GM19023 (cell line): ENCODE measurements around the gene TARBP2.

ENCODE experiments used
- ATAC-seq: cut with Tn5 transposase; IDR thresholded peaks from one replicate; pipeline ENCODE4 v1.9.1; 2021; ENCODE audit warnings: mild to moderate bottlenecking, moderate library complexity; ENCODE audit not compliant: unreplicated experiment

The TARBP2 gene

DNA sequence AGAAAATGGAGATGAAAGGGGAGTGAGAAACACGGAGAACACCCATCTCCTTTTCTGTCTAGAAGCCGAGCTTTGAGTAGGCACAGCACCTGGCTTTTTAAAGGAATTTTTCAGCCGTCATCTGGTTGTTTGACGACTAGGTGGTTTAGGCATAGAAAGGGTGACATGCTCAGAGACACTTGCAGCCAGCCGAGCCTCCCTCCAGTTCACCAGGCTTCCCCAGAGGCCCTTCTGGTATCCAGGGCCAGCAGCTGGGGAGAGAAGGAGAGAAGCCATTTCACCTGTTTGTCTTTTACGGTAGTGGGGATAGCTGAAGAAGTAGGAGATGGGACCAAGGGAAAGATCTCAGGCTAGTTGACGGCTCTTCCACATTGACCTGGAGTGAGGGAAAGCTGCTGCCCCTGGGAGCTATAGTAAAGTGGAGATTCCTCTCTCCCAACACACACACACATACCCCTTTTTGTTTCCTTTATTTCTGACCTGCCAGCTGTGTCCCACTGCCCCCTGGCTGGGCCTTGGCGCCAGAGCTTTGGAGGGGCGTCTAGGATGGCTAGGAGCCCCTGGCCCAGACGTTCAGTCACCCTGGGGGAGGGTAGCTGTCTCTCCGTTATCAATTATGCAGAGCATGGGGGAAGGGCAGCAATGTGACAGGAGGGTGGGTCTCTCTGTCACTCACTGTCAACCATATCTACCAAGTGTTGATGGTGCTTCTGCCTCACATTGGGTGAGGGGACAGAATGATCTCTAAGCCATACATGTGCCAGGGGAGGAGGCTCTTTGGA lies 7.3 kb upstream of the TARBP2 start:
- ATAC-seq: no peak

GRCh38 chr12:53495903-53496751 lies 5.0 kb upstream of the TARBP2 start:
- ATAC-seq: no peak

- ATAC-seq: no peak
Measured at GRCh38 chr12:53496752-53497032, 4.4 kb upstream of the TARBP2 start.

DNA sequence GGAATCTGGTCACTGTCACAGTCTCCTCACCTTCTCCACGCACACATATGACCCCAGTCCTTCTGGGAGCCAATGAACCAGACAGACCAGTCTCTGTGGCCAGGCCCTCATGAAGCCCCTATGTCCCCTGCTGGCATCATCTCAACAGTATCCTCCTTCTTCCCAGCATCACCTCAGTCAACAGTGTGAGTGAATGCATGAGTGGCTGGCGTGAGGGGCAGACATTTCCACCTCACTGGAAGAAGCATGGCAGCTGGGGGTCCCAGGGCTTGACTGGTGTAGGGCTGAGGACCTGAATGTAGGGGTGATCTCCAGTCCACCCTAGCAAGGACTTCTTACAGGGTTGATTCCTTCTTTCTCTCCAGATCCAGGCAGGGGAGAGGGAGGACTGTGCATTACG lies 3.6 kb upstream of the TARBP2 start:
- no peak for ATAC-seq

DNA sequence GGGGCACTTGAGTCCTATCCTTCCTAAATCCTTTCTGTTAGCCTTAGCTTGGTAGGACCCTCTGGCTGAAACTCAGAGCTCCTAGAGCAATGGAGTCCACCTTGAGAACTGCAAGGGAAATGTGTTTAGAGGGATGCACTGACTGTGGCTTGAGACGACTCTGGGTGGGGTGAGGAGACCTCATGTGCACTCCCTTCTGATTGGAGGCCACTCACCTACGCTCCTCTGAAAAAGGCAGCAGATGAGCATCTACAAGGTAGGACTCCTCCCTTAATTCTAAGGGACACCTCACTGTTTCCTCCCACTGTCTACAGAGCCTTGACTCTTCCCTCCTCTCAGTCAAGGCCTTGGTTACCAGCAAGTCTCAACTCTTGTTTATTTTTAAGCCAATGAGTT lies 2.9 kb upstream of the TARBP2 start:
- no peak for ATAC-seq

- no peak for ATAC-seq
Measured at GRCh38 chr12:53499266-53500141, 1.6 kb upstream of the TARBP2 start, which contains the start of gene MAP3K12. Gene MAP3K12 (minus strand): TSS chr12:53499458. CDS start chr12:53487391, 12,067 bp downstream.

DNA sequence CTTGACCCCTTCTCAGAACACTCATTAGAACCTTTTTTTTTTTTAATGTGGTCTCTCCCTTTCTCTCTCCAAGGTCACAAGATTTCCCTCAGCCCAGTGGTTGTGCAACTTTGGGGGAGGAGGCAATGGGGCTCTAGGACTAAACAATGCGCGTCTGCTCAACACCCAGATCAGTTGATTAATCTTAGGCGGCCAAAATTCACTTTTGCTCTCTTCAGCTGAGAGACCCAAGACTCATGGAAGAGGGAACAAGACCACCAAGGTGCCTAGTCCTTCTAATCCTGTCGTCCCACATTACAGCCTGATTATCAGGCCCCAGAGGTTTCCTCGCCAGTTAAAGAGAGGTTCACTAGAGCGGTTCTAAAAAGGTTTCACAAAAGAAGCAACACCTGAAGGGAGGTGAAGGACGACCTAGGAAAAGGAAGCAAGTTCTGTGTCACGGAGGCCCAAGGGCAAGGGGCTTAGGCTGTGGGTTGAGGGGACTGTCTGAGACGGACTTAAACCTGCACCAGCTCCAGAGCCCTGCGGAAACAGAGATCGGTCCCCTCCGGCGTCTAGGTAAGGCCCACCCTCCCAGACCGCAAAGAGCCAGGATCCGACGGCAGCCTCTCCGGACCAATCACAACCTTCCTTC lies 824 bp upstream of the TARBP2 start:
- ATAC-seq: no peak

GRCh38 chr12:53501615-53502181 lies 615 bp downstream of the TARBP2 start:
- no peak for ATAC-seq

- ATAC-seq: no peak
Measured at GRCh38 chr12:53502331-53502730, 1.2 kb downstream of the TARBP2 start.

- ATAC-seq: no peak
Measured at GRCh38 chr12:53502983-53503728, 2.1 kb downstream of the TARBP2 start.

DNA sequence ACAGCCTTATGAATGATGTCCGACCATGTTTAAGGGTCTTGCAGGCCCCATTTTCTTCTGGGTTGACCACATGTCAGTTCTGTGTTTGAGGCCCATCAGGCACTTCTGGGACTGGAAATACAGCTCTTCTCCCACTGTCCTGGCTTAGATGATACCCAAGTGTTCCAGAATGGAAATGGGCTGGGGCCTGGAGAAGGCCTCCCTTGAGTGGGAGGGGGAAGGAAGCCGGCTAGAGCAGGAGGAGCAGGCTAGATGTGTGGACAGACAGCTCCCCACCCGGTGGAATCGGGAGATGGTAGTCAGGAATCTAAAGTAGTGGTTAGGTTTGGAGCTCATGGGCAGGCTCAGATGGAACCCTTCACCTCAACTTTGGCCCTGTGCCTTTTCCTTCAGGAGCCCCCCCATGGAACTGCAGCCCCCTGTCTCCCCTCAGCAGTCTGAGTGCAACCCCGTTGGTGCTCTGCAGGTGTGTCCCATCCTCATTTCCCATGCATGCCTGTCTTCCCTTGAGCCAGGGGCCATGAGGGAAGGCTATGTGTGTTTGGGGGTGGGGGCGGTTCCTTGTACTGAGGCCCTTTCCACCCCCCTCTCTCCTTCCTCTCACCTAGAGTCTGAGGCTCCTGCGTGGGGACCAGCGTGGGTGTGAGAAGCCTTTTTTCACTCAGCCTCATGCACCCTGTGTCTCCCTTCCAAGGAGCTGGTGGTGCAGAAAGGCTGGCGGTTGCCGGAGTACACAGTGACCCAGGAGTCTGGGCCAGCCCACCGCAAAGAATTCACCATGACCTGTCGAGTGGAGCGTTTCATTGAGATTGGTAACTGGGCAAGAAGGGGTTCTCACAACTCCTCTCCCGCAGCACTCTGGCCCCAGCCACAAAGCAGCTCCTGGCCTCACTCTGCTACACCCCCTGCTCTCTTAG lies 3.2 kb downstream of the TARBP2 start:
- ATAC-seq: no peak

- ATAC-seq: no peak
Measured at GRCh38 chr12:53505086-53505485, 4.0 kb downstream of the TARBP2 start.

DNA sequence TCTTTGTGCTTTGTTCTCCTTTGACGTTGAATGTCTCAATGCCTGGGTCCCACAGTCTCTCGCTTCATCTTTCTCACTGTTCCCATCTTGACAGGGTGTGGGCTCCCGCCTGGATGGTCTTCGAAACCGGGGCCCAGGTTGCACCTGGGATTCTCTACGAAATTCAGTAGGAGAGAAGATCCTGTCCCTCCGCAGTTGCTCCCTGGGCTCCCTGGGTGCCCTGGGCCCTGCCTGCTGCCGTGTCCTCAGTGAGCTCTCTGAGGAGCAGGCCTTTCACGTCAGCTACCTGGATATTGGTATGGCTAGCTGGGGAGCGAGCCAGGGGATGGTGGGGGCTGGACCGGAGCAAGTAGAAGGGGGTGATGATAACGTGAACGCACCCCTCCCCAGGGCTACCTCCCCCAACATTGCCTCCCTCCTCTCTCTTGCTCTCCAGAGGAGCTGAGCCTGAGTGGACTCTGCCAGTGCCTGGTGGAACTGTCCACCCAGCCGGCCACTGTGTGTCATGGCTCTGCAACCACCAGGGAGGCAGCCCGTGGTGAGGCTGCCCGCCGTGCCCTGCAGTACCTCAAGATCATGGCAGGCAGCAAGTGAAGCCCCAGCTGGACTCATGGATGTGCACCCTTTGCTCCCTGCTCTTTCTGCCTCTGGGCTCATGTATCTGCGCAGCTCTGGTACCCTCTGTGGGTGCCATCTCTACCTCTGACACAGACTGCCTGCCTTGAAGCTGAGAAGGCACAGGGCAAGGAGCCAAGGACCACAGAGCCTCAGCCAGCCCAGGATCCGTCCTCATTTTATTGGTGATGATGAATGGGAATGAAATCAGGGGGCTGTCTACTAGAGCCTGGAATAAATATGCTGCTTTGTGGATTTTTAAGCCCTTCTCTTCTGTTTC lies 4.7 kb downstream of the TARBP2 start:
- no peak for ATAC-seq

DNA sequence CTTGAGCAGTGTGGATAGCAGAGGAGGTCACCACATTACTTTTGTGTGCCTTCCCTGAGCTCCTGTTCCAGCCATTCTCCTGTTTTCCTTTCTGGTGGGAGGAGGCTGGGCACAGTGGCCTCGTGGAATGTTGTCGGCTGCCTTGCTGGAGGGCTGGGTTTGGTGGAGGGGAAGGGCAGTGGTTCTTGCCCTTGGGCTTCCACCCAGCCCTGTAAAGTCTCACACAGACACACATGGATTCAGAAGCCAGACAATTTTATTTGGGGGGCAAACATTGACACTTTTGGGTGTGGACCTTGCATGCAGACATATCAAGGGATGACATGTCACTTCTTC lies 5.3 kb downstream of the TARBP2 start:
- ATAC-seq: no peak

DNA sequence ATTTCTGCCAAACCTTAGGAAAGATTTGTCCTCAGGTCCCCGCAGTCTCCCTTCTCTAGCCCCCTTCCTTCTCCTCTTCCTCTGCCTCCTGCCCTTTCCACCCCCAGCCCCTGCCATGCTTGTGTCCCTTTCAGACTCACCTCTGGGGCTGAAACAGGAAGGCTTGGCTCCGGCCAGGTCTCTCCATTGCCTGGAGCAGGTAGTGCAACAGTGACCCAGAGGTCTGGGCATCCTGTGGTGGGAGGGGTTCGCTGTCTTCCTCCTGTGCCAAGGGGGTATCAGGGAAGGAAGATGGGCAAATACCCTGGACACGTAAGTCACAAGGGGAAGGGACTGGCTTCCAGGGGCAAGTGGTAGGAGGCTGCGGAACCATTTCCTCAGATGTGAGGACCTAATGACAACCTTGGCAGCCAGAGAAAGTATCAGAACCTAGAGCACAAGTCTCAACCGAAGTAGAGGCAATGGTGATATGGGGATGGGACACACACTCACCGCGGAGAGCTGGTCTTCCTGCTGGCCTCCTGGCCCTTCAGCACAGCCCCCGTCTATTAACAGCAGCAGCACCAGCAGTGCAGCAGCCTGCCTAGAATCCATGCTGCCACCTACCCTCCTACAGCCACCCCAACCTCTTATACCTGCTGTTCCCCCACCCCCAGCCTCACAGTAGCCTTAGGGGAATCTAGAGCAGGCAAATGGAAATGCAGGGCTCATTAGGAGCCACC lies 6.0 kb downstream of the TARBP2 start, which contains the start of gene NPFF:
TSS of gene NPFF (minus strand) at position 604 of the 722 bp plus-strand sequence. CDS start at position 594, 10 bp downstream.
- ATAC-seq: no peak

DNA sequence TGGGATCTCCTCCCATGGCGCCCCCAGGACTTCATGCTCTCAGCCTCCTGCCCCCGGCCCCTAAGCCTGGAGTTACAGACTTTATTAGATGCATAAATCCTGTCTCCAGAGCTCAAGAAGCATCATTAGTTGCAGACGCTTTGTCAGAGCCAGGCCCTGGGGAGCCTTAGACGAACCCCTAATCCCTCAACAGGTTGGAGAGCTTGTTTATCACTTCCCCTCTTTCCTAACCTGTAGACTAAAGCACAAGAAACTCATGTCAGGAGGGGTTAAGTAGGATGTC lies 6.5 kb downstream of the TARBP2 start:
- no peak for ATAC-seq

DNA sequence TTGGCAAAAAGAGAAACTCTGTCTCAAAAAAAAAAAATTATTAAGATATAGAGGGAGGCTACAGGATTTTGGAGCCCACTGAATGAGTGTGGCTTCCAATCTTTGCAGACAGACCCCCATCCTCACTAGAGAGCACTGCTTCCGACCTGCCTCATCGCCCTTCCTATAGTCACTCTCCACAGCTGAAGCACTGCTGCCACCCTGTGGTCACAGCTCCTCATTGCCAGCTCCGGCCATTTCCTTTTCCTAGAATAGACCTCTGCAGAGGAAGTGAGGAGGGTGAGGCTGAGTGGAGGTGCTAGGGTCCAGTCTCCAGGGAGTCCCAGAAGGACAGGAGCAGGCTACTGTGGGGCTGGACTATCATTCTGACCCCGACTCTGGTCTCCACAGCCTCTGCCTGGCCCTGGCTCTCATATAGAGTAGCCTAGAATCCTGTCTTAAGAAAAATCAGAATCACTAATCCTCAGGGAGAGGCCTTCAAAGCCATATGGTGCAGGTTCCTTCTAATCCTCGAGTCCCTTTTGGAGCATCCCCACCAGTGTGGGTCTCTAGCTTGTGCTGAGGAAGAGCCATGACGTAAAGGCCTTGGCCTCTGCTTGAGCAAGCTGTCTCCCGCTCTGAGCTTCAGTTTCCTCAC lies 7.6 kb downstream of the TARBP2 start:
- peak; percentile 79 for ATAC-seq
